Hepatocyte (in vitro differentiated cells): ENCODE measurements around the gene SLC17A5. TPM values are rescaled to one million over a fixed set of nuclear protein-coding genes. Genes with fewer than 3 reads are reported as not detected.

Source experiments
- DNase-seq: peaks from one replicate; pipeline ENCODE4 v3.0.0-alpha.2; 2016; ENCODE audit warnings: low spot score
- H2AFZ ChIP-seq: fragments of 200-600 bp; sonication (generic); 2 replicates; pipeline ENCODE4 v1.6.0; 2016; ENCODE audit warnings: antibody characterized with exemption, mild to moderate bottlenecking
- H3K27ac ChIP-seq: fragments of 200-600 bp; sonication (generic); 2 replicates; pipeline ENCODE4 v1.5.1; 2016; ENCODE audit warnings: mild to moderate bottlenecking
- H3K27me3 ChIP-seq: fragments of 200-600 bp; sonication (generic); 2 replicates; pipeline ENCODE4 v1.6.1; 2016
- H3K36me3 ChIP-seq: fragments of 200-600 bp; sonication (generic); replicated peaks from 2 replicates; pipeline ENCODE4 v1.5.1; 2016; ENCODE audit warnings: low read depth; ENCODE audit not compliant: insufficient read depth
- H3K4me1 ChIP-seq: fragments of 200-600 bp; sonication (generic); 2 replicates; pipeline ENCODE4 v1.5.1; 2016; ENCODE audit warnings: mild to moderate bottlenecking, moderate library complexity; ENCODE audit not compliant: insufficient read depth
- H3K4me2 ChIP-seq: fragments of 200-600 bp; sonication (generic); 2 replicates; pipeline ENCODE4 v1.6.0; 2016
- H3K4me3 ChIP-seq: fragments of 200-600 bp; sonication (generic); 2 replicates; pipeline ENCODE4 v1.5.1; 2016; ENCODE audit warnings: mild to moderate bottlenecking
- H3K79me2 ChIP-seq: fragments of 200-600 bp; sonication (generic); 2 replicates; pipeline ENCODE4 v1.6.0; 2017; ENCODE audit warnings: mild to moderate bottlenecking
- H3K9me2 ChIP-seq: fragments of 200-600 bp; sonication (generic); replicated peaks from 2 replicates; pipeline ENCODE4 v1.6.0; 2017; ENCODE audit warnings: mild to moderate bottlenecking; ENCODE audit not compliant: insufficient read depth
- H3K9me3 ChIP-seq: fragments of 200-600 bp; sonication (generic); 2 replicates; pipeline ENCODE4 v1.5.1; 2016; ENCODE audit warnings: low read depth, mild to moderate bottlenecking
- H4K20me1 ChIP-seq: fragments of 200-600 bp; sonication (generic); 2 replicates; pipeline ENCODE4 v1.6.0; 2016; ENCODE audit warnings: mild to moderate bottlenecking; ENCODE audit not compliant: insufficient read depth, poor library complexity, severe bottlenecking
- EZH2 ChIP-seq: fragments of 200-600 bp; sonication (generic); IDR thresholded peaks from 2 replicates; pipeline ENCODE4 v1.6.1; 2016; ENCODE audit warnings: antibody characterized with exemption, mild to moderate bottlenecking, borderline replicate concordance
- EZH2phosphoT487 ChIP-seq: fragments of 200-600 bp; sonication (generic); IDR thresholded peaks from one replicate; pipeline ENCODE4 v1.6.1; 2018; ENCODE audit warnings: antibody characterized with exemption, mild to moderate bottlenecking, low read depth, moderate library complexity; ENCODE audit not compliant: unreplicated experiment, severe bottlenecking
- whole genome bisulfite sequencing: methylation state at CpG from one replicate; pipeline ENCODE4 v1.1.6; 2016; ENCODE audit warnings: low lambda C conversion rate; ENCODE audit errors: missing lambda C conversion rate; 5-methylcytosine and 5-hydroxymethylcytosine counted together
- polyA plus RNA-seq: library from polyadenylated mRNA; unstranded; fragments of >200 nt; fragmentation: Nextera tagmentation; extraction: Ambion mirVana; gene quantifications from 2 replicates; pipeline ENCODE4 v1.2.1, GENCODE V29; 2016
- total RNA-seq: library from RNA; depleted of rRNA; stranded (reverse); fragments of >200 nt; gene quantifications from 2 replicates; pipeline ENCODE4 v1.2.3, GENCODE V29; 2014
- TF ChIP-seq, protein P1 (sequence below): fragments of 200-600 bp; sonication (generic); IDR thresholded peaks from 2 replicates; pipeline ENCODE4 v1.5.1; 2016; ENCODE audit warnings: antibody characterized with exemption, mild to moderate bottlenecking; ENCODE audit not compliant: poor library complexity

SLC17A5 gene
- total and polyA plus RNA-seq, 2 experiments from 2014 or later: 47.7 to 76.9 TPM

DNA sequence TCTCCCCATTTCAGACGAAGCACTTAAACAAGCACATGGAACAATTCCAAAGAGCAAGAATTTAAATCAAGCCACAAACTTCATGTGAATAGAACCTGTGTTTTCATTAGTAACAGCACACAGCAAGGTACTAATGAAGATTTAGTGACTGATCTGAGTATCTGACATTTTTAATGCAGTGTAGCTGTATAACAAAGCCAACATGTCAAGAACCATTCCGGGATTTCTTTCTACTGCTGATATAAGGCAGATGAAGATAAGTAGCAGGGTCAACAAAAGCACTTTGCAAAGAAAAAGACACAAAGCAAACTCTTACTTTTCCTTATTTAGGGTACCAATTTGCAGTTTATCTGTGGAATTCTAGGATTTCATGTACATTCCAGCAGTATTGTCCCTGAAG, 11.3 kb downstream of the SLC17A5 start:
- no peak for TF ChIP-seq EZH2phosphoT487
- TF ChIP-seq, protein P1, sequence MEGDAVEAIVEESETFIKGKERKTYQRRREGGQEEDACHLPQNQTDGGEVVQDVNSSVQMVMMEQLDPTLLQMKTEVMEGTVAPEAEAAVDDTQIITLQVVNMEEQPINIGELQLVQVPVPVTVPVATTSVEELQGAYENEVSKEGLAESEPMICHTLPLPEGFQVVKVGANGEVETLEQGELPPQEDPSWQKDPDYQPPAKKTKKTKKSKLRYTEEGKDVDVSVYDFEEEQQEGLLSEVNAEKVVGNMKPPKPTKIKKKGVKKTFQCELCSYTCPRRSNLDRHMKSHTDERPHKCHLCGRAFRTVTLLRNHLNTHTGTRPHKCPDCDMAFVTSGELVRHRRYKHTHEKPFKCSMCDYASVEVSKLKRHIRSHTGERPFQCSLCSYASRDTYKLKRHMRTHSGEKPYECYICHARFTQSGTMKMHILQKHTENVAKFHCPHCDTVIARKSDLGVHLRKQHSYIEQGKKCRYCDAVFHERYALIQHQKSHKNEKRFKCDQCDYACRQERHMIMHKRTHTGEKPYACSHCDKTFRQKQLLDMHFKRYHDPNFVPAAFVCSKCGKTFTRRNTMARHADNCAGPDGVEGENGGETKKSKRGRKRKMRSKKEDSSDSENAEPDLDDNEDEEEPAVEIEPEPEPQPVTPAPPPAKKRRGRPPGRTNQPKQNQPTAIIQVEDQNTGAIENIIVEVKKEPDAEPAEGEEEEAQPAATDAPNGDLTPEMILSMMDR: no peak
- no peak for TF ChIP-seq EZH2
- no peaks in the 10 kb centered on the region for H3K27me3 ChIP-seq
- no peak overlapping the region for H2AFZ ChIP-seq
- no peaks in the 10 kb centered on the region for H3K36me3 ChIP-seq
- no peak overlapping the region for H3K4me2 ChIP-seq
- WGBS: 41% methylated on average over 2 of the region's 2 CpGs
- no peak overlapping the region for H3K27ac ChIP-seq
- no peaks in the 10 kb centered on the region for H3K79me2 ChIP-seq
- peaks cover 7% of the 10 kb centered on the region for H3K4me1 ChIP-seq
- no peaks in the 10 kb centered on the region for H3K9me2 ChIP-seq
- no peak for DNase-seq
- no peaks in the 10 kb centered on the region for H3K9me3 ChIP-seq
- no peaks in the 10 kb centered on the region for H4K20me1 ChIP-seq
- H3K4me3 ChIP-seq: no peak overlapping the region

DNA sequence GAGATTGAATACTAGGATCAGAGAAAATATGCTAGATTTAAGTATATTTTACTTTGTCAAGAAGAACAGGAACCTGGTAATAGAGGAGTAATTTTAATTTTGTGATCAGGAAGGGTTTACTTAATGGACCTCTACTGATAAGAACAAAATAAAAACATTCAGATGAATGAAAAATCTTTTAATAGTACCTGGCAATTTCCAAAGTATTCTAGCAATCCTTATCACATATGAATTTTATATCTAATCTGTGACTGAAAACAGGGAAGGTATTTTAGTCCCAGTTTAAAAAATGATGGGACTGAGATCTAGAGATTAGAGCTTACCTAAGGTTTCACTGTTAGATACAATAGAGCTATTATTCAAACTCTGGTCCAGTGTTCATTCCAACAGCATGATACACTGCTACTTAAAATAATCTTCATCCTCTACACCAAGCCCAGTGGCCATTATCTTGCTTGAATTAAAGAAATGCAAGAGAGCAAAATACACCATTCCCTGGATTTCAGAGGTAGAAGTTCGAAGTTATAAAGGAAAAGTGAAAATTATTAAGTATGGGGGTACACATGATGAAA, 13.5 kb downstream of the SLC17A5 start:
- Histone ChIP-seq H3K79me2 (no peaks in the 10 kb centered on the region), H3K36me3 (no peaks in the 10 kb centered on the region), H3K4me3 (no peak overlapping the region), H3K27ac (no peak overlapping the region), H3K9me3 (no peaks in the 10 kb centered on the region), H4K20me1 (no peaks in the 10 kb centered on the region), H2AFZ (no peak overlapping the region), H3K4me2 (no peak overlapping the region), H3K4me1 (no peaks in the 10 kb centered on the region), H3K9me2 (no peaks in the 10 kb centered on the region), H3K27me3 (no peaks in the 10 kb centered on the region)
- 88% methylated on average over 1 of the region's 1 CpG for WGBS
- no peak for DNase-seq
- no peak for TF ChIP-seq EZH2phosphoT487
- no peak for TF ChIP-seq EZH2
- TF ChIP-seq, protein P1: no peak

DNA sequence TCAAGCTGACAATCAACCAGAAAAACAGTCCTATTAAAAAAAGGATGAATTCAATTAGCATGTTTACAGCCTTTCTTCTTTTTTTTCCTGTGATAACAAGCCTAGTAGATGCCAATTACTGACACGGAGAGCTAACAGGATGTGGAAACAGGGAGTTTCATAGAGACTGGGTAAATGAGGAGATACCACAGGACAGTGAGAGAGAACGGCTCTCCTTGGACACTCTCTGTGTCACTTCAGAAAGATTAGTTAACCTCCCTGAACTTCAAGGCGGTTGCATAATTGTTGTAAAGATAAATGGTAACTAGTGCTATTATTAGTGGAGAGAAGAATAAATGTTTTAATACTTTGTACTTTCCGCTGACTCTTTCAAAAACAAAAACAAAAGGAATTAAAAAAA, 14.8 kb downstream of the SLC17A5 start:
- no peaks in the 10 kb centered on the region for H3K27me3 ChIP-seq
- H4K20me1 ChIP-seq: no peaks in the 10 kb centered on the region
- H3K27ac ChIP-seq: no peak overlapping the region
- H3K9me3 ChIP-seq: no peaks in the 10 kb centered on the region
- TF ChIP-seq, protein P1: no peak
- TF ChIP-seq EZH2 (no peak), EZH2phosphoT487 (no peak)
- H2AFZ ChIP-seq: no peak overlapping the region
- H3K4me1 ChIP-seq: no peaks in the 10 kb centered on the region
- H3K9me2 ChIP-seq: no peaks in the 10 kb centered on the region
- no peaks in the 10 kb centered on the region for H3K36me3 ChIP-seq
- no peak overlapping the region for H3K4me2 ChIP-seq
- no peak for DNase-seq
- H3K4me3 ChIP-seq: no peak overlapping the region
- H3K79me2 ChIP-seq: no peaks in the 10 kb centered on the region
- 75% methylated on average over 4 of the region's 4 CpGs for WGBS

DNA sequence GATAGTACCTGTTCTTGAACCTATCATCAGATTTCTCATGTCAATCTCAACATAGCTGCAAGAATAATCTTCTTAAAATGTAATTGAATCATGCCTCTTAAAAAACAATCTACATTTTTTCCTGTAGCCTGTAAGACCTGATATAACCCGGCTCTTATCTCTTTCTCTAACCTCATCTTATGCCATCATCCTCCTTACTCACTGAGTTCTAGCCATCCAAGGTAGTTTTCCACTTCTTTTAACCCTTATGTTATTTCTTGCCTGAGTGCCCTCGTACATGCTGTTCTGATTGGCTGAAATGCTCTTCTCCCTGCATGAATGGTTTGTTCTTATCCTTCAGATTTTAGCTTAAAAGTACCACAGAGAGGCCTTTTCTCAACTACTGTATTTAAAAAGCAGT, 16.4 kb downstream of the SLC17A5 start:
- DNase-seq: no peak
- H3K36me3 ChIP-seq: no peaks in the 10 kb centered on the region
- no peaks in the 10 kb centered on the region for H3K9me2 ChIP-seq
- H4K20me1 ChIP-seq: no peaks in the 10 kb centered on the region
- no peaks in the 10 kb centered on the region for H3K4me1 ChIP-seq
- WGBS: 68% methylated on average over 2 of the region's 2 CpGs
- H3K9me3 ChIP-seq: no peaks in the 10 kb centered on the region
- H2AFZ ChIP-seq: no peak overlapping the region
- no peak overlapping the region for H3K4me2 ChIP-seq
- H3K27ac ChIP-seq: no peak overlapping the region
- H3K79me2 ChIP-seq: no peaks in the 10 kb centered on the region
- no peak for TF ChIP-seq EZH2phosphoT487
- no peak for TF ChIP-seq EZH2
- TF ChIP-seq, protein P1: no peak
- H3K27me3 ChIP-seq: no peaks in the 10 kb centered on the region
- H3K4me3 ChIP-seq: no peak overlapping the region
